ENCODE results near the gene LAPTM4A.
"Not testable (repeated sequence)": the region's sequence is repeated elsewhere in the genome, so short reads cannot be mapped to it uniquely, and the experiment has no call there.

LAPTM4A gene

GRCh38 chr2:20077411-20077940, 26.0 kb upstream of the LAPTM4A start:
- Histone ChIP-seq H3K27ac (ENCODE audit: low read depth, low read length) (no peak overlapping the region), H3K27me3 (ENCODE audit: control insufficient read depth in 5 of 5, insufficient read depth in 4 of 5, low read length in 5 of 5) (no peaks in the 10 kb centered on the region), H3K36me3 (ENCODE audit: control insufficient read depth in 5 of 5, insufficient read depth in 5 of 5, low read length in 5 of 5) (no peaks in the 10 kb centered on the region), H3K4me1 (ENCODE audit: control insufficient read depth in 5 of 5, insufficient read depth in 5 of 5, low read length in 5 of 5) (peaks cover 1 to 26% (median 10%) of the 10 kb centered on the region in 5 donors), H3K9ac (ENCODE audit: low read length in 5 of 5) (no peak overlapping the region), H3K4me3 (ENCODE audit: low read depth in 1 of 5, low read length in 5 of 5) (no peak overlapping the region), H3K9me3 (ENCODE audit: control insufficient read depth in 5 of 5, low read length in 5 of 5) (peaks cover 0 to 5% (median 0%) of the 10 kb centered on the region in 5 donors)

DNA sequence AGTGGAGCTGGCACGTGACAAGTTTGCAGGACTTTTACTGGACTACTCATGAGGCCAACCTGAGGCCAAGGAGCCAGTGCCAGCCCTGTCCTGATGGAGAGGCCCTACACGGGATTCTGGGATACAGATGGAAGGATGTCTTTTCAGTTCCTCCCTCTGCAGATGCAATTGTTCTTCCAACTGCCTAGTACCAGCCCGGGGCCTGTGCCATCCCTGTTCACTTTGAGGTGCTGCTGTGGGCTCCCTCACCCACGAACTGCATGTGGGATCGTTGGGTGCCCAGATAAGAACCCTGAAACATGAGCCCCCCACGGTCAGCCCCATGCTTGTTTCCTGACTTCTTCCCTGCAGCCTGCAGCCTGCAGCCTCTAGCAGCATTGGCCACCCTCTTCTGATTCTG, 25.3 kb upstream of the LAPTM4A start:
- no peak overlapping the region for H3K4me3 ChIP-seq (ENCODE audit: low read depth in 1 of 5, low read length in 5 of 5)
- H3K27me3 ChIP-seq (ENCODE audit: control insufficient read depth in 5 of 5, insufficient read depth in 4 of 5, low read length in 5 of 5) = peaks cover 0 to 3% (median 0%) of the 10 kb centered on the region in 5 donors
- H3K4me1 ChIP-seq (ENCODE audit: control insufficient read depth in 5 of 5, insufficient read depth in 5 of 5, low read length in 5 of 5) = peaks cover 7 to 32% (median 15%) of the 10 kb centered on the region in 5 donors
- no peaks in the 10 kb centered on the region for H3K36me3 ChIP-seq (ENCODE audit: control insufficient read depth in 5 of 5, insufficient read depth in 5 of 5, low read length in 5 of 5)
- H3K27ac ChIP-seq (ENCODE audit: low read depth, low read length) = no peak overlapping the region
- peaks cover 0 to 5% (median 0%) of the 10 kb centered on the region in 5 donors for H3K9me3 ChIP-seq (ENCODE audit: control insufficient read depth in 5 of 5, low read length in 5 of 5)
- no peak overlapping the region for H3K9ac ChIP-seq (ENCODE audit: low read length in 5 of 5)

DNA sequence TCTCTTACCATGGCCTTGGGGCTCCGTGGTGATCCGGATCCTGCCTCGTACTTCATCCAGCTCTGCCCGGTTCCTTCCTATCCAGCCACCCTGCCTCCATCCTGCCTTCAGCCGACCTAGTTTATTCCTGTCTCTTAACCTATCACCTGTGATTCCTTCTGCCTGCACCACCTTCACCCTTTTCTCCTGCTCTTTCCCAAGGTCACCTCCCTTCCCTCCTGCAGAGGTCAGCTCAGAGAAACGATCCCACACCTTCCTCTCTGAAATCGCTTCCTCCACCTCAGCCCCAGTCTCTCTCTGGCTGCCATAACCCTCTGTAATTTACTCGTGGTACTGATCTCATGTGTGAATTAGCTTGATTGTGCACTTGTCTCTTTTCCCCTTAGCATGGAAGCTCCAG, 23.5 kb upstream of the LAPTM4A start:
- no peak overlapping the region for H3K9ac ChIP-seq (ENCODE audit: low read length in 5 of 5)
- H3K27ac ChIP-seq (ENCODE audit: low read depth, low read length) = no peak overlapping the region
- H3K36me3 ChIP-seq (ENCODE audit: control insufficient read depth in 5 of 5, insufficient read depth in 5 of 5, low read length in 5 of 5) = no peaks in the 10 kb centered on the region

DNA sequence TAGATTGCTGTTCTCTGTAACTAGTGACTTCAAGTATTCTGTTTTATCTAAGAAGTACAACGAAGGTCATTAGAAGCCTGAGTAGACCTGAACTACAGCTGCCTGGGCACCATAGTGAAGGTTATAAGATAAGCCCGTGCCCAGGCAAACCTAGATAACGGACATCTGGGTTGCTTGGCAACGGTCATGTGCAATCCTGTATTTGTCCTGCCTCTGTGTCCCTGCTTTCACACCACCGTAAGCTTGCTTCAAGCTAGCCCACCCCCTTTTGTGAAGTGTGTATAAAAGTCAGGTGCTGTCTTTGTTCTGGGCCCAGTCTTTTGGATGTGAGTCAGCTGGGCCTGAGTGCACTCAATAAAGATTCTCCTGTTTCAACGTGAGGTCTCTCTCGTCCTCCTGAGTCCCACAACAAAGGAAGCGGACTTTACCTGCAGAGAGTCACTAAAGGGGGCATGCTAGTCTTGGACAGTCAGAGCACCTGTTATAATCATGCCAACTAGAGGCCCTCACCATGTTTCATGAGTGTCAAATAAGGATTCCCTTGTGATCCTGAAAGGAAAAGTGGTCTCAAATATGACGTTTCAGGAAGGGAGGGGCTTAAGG, 22.7 kb upstream of the LAPTM4A start:
- H3K27me3 ChIP-seq (ENCODE audit: control insufficient read depth in 5 of 5, insufficient read depth in 4 of 5, low read length in 5 of 5); H3K9me3 ChIP-seq (ENCODE audit: control insufficient read depth in 5 of 5, low read length in 5 of 5); H3K9ac ChIP-seq (ENCODE audit: low read length in 5 of 5); H3K36me3 ChIP-seq (ENCODE audit: control insufficient read depth in 5 of 5, insufficient read depth in 5 of 5, low read length in 5 of 5); H3K4me3 ChIP-seq (ENCODE audit: low read depth in 1 of 5, low read length in 5 of 5): not testable (repeated sequence)
- peaks cover 12 to 41% (median 26%) of the 10 kb centered on the region in 5 donors for H3K4me1 ChIP-seq (ENCODE audit: control insufficient read depth in 5 of 5, insufficient read depth in 5 of 5, low read length in 5 of 5)
- H3K27ac ChIP-seq (ENCODE audit: low read depth, low read length) = peak overlapping the region; percentile 98

More for the DNA sequence above, 23.5 kb upstream of the LAPTM4A start:
- peaks cover 0 to 3% (median 0%) of the 10 kb centered on the region in 5 donors for H3K27me3 ChIP-seq (ENCODE audit: control insufficient read depth in 5 of 5, insufficient read depth in 4 of 5, low read length in 5 of 5)
- peaks cover 12 to 41% (median 26%) of the 10 kb centered on the region in 5 donors for H3K4me1 ChIP-seq (ENCODE audit: control insufficient read depth in 5 of 5, insufficient read depth in 5 of 5, low read length in 5 of 5)
- H3K9me3 ChIP-seq (ENCODE audit: control insufficient read depth in 5 of 5, low read length in 5 of 5) = peaks cover 0 to 5% (median 0%) of the 10 kb centered on the region in 5 donors
- H3K4me3 ChIP-seq (ENCODE audit: low read depth in 1 of 5, low read length in 5 of 5) = no peak overlapping the region

DNA sequence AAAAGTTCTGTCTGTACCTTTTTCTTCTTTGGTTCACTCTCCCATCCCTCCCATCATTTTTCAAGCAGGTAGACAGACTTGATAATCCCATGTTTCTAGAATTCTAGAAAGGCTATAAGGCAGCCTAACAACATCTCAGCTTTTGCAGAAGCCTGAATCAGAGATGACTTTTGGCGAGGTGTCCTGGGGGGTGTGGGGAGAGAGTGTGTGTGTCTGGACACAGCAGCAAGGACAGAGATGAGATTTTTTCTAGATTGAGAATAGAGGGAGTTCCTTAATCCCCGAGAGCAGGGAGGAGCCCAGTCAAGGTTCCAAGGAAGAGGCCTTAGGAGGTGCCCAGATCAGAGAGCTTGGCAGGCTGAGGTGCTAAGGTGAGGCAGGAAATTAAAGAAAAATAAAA, 22.0 kb upstream of the LAPTM4A start:
- H3K27ac ChIP-seq (ENCODE audit: low read depth, low read length) = peak overlapping the region; percentile 98
- no peak overlapping the region for H3K4me3 ChIP-seq (ENCODE audit: low read depth in 1 of 5, low read length in 5 of 5)
- H3K9me3 ChIP-seq (ENCODE audit: control insufficient read depth in 5 of 5, low read length in 5 of 5) = peaks cover 0 to 5% (median 0%) of the 10 kb centered on the region in 5 donors
- no peak overlapping the region for H3K9ac ChIP-seq (ENCODE audit: low read length in 5 of 5)
- no peaks in the 10 kb centered on the region for H3K36me3 ChIP-seq (ENCODE audit: control insufficient read depth in 5 of 5, insufficient read depth in 5 of 5, low read length in 5 of 5)
- H3K4me1 ChIP-seq (ENCODE audit: control insufficient read depth in 5 of 5, insufficient read depth in 5 of 5, low read length in 5 of 5) = peaks cover 12 to 44% (median 29%) of the 10 kb centered on the region in 5 donors
- peaks cover 0 to 3% (median 0%) of the 10 kb centered on the region in 5 donors for H3K27me3 ChIP-seq (ENCODE audit: control insufficient read depth in 5 of 5, insufficient read depth in 4 of 5, low read length in 5 of 5)

DNA sequence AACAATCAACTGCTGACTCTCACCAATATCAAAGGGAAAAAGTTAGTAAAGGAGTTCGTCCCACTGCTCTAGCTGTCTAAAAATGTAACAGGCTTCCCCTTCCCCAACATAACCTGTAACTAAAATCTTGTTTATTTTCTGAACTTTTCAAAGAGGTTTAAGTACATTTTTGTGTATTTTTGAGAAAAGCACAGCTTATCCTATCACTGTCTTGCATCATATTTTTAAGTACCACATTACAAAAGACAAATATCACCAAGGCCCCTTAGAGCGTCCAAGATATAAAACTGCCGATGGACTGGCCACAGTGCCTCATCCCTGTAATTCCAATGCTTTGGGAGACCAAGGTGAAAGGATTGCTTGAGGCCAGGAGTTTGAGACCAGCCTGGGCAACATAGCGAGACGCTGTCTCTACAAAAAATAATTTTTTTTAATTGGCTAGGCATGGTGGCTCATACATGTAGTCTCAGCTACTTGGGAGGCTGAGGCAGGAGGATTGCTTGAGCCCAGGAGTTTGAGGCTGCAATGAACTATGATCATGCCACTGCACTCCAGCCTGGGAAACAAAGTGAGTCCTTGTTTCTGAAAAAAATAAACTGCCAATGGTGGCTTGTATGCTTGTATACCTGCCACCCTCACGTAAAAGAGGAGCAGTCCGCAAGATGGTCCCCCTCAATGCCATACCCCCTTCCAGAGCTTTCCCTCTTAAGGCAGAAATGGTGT, 21.2 kb upstream of the LAPTM4A start:
- H3K9ac ChIP-seq (ENCODE audit: low read length in 5 of 5) = peak overlapping the region in 4 of 5 donors; percentile 6 to 59 (median 36)
- peaks cover 0 to 3% (median 0%) of the 10 kb centered on the region in 5 donors for H3K27me3 ChIP-seq (ENCODE audit: control insufficient read depth in 5 of 5, insufficient read depth in 4 of 5, low read length in 5 of 5)
- H3K4me1 ChIP-seq (ENCODE audit: control insufficient read depth in 5 of 5, insufficient read depth in 5 of 5, low read length in 5 of 5) = peaks cover 12 to 53% (median 37%) of the 10 kb centered on the region in 5 donors
- H3K4me3 ChIP-seq (ENCODE audit: low read depth in 1 of 5, low read length in 5 of 5) = no peak overlapping the region
- no peaks in the 10 kb centered on the region for H3K36me3 ChIP-seq (ENCODE audit: control insufficient read depth in 5 of 5, insufficient read depth in 5 of 5, low read length in 5 of 5)
- H3K27ac ChIP-seq (ENCODE audit: low read depth, low read length) = peak overlapping the region; percentile 98
- peaks cover 0 to 2% (median 0%) of the 10 kb centered on the region in 5 donors for H3K9me3 ChIP-seq (ENCODE audit: control insufficient read depth in 5 of 5, low read length in 5 of 5)

DNA sequence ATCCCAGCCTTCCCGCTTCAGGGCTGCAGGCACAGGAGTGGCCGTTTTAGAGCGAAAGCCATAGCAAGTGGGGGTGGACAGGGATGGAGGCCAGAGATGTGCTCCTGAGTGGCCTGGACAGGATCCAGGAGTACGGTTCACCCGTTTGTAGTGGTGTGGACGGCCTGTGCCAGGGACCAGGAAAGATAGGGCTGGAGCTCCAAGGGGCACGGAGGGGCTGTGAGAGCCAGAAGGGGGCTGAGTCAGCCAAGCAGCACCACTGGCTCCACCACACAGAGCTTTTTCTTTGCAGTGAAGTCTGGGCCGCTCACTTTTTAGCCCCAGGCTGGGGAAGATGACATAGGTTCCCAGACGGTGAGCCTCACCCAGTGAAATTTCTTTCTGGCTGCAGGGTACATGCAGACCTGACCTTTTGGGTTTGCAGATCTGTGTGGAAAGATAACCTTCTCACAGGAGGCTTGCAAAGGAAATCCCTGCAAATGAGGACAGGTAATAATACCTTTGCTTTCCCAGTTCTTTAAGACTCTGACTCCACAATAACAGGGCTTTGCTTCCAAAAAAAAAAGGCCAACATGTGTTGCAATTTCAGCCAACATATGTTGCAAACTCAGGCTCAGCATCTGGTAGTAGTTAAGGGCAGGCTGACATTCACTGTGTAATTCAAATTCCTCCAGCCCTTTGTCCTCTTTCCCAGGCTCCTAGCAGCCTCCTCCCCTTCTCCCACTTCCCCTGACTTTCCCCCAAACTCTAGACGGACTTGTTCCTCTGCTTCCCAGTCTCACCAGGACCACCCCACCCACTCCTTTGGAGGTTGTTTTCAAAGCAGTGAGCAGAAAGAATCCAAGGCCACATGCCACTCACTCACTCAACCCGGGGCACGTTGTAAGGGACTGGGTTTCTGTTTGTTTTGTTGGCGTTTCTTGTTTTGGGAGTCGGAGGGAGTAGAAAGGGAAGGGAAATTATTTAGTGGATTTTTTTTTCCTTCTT, 20.3 kb upstream of the LAPTM4A start:
- Histone ChIP-seq H3K4me3 (ENCODE audit: low read depth in 1 of 5, low read length in 5 of 5) (peak overlapping the region in 2 of 5 donors; percentile 35 to 37), H3K27ac (ENCODE audit: low read depth, low read length) (peak overlapping the region; percentile 98), H3K9me3 (ENCODE audit: control insufficient read depth in 5 of 5, low read length in 5 of 5) (peaks cover 0 to 3% (median 0%) of the 10 kb centered on the region in 5 donors), H3K36me3 (ENCODE audit: control insufficient read depth in 5 of 5, insufficient read depth in 5 of 5, low read length in 5 of 5) (no peaks in the 10 kb centered on the region), H3K4me1 (ENCODE audit: control insufficient read depth in 5 of 5, insufficient read depth in 5 of 5, low read length in 5 of 5) (peaks cover 12 to 55% (median 37%) of the 10 kb centered on the region in 5 donors), H3K9ac (ENCODE audit: low read length in 5 of 5) (peak overlapping the region; percentile 6 to 59 (median 17)), H3K27me3 (ENCODE audit: control insufficient read depth in 5 of 5, insufficient read depth in 4 of 5, low read length in 5 of 5) (peaks cover 0 to 3% (median 0%) of the 10 kb centered on the region in 5 donors)

DNA sequence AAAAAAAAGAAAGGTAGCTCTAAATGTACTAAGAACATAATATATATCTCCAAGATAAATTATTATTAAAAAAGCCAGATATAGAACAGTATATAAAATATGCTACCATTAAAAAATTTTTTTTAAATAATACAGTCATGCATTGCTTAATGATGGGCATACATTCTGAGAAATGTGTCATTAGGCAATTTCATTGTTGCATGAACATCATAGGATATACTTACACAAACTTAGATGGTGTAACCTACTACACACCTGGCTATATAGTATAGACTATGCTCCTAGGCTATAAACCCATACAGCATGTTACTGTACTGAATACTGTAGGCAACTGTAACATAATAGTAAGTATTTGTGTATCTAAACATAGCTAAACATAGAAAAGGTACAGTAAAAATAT, 18.3 kb upstream of the LAPTM4A start:
- Histone ChIP-seq H3K9ac (ENCODE audit: low read length in 5 of 5) (no peak overlapping the region), H3K4me1 (ENCODE audit: control insufficient read depth in 5 of 5, insufficient read depth in 5 of 5, low read length in 5 of 5) (peaks cover 12 to 65% (median 45%) of the 10 kb centered on the region in 5 donors), H3K27me3 (ENCODE audit: control insufficient read depth in 5 of 5, insufficient read depth in 4 of 5, low read length in 5 of 5) (peaks cover 0 to 3% (median 0%) of the 10 kb centered on the region in 5 donors), H3K9me3 (ENCODE audit: control insufficient read depth in 5 of 5, low read length in 5 of 5) (peaks cover 0 to 3% (median 0%) of the 10 kb centered on the region in 5 donors), H3K4me3 (ENCODE audit: low read depth in 1 of 5, low read length in 5 of 5) (no peak overlapping the region), H3K36me3 (ENCODE audit: control insufficient read depth in 5 of 5, insufficient read depth in 5 of 5, low read length in 5 of 5) (no peaks in the 10 kb centered on the region), H3K27ac (ENCODE audit: low read depth, low read length) (no peak overlapping the region)

GRCh38 chr2:20067992-20068584, 16.7 kb upstream of the LAPTM4A start:
- Histone ChIP-seq H3K9me3 (ENCODE audit: control insufficient read depth in 5 of 5, low read length in 5 of 5) (peaks cover 0 to 3% (median 0%) of the 10 kb centered on the region in 5 donors), H3K4me3 (ENCODE audit: low read depth in 1 of 5, low read length in 5 of 5) (no peak overlapping the region), H3K36me3 (ENCODE audit: control insufficient read depth in 5 of 5, insufficient read depth in 5 of 5, low read length in 5 of 5) (no peaks in the 10 kb centered on the region), H3K27me3 (ENCODE audit: control insufficient read depth in 5 of 5, insufficient read depth in 4 of 5, low read length in 5 of 5) (peaks cover 0 to 3% (median 0%) of the 10 kb centered on the region in 5 donors), H3K9ac (ENCODE audit: low read length in 5 of 5) (peak overlapping the region in 3 of 5 donors; percentile 33 to 56 (median 52)), H3K4me1 (ENCODE audit: control insufficient read depth in 5 of 5, insufficient read depth in 5 of 5, low read length in 5 of 5) (peaks cover 13 to 51% (median 41%) of the 10 kb centered on the region in 5 donors), H3K27ac (ENCODE audit: low read depth, low read length) (peak overlapping the region; percentile 91)

Measured in subcutaneous abdominal adipose tissue (tissue), 5 donors.